ENCODE results near the gene ADGRG3. TPM values are rescaled to one million over a fixed set of nuclear protein-coding genes. Genes with fewer than 3 reads are reported as not detected.

The ADGRG3 gene
- total RNA-seq, 1 donor from 2014 or later, result not detected

GRCh38 chr16:57725151-57725550, 57.0 kb downstream of the ADGRG3 start:
- Histone ChIP-seq H3K9ac (no peak overlapping the region), H3K27me3 (no peaks in the 10 kb centered on the region), H2AFZ (replicated peaks) (no peak overlapping the region), H3K36me3 (no peaks in the 10 kb centered on the region), H4K20me1 (ENCODE audit: low read depth) (no peaks in the 10 kb centered on the region), H3K79me2 (ENCODE audit: low read depth) (no peaks in the 10 kb centered on the region), H3K4me1 (no peaks in the 10 kb centered on the region), H3F3A (ENCODE audit: low read depth) (no peaks in the 10 kb centered on the region), H3K9me3 (ENCODE audit: low read depth) (no peaks in the 10 kb centered on the region), H3K4me2 (no peak overlapping the region), H3K4me3 (no peak overlapping the region), H3K27ac (no peak overlapping the region)
- no peak overlapping the region for H3K4me3 Mint-ChIP-seq
- no peak for DNase-seq (ENCODE audit: low spot score)
- peaks cover 2% of the 10 kb centered on the region for H3K27me3 Mint-ChIP-seq (ENCODE audit: insufficient read depth, low read depth)
- no peak for TF ChIP-seq EZH2 (IDR thresholded peaks at IDR 0.05)
- no peak for TF ChIP-seq EZH2phosphoT487 (IDR thresholded peaks at IDR 0.05)
- TF ChIP-seq CTCF (IDR thresholded peaks at IDR 0.05), result no peak
- H3K27ac Mint-ChIP-seq, result peak overlapping the region; percentile 25
- H3K9me3 Mint-ChIP-seq, result no peaks in the 10 kb centered on the region
- peaks cover 4% of the 10 kb centered on the region for H3K4me1 Mint-ChIP-seq
- no peaks in the 10 kb centered on the region for H3K36me3 Mint-ChIP-seq

GRCh38 chr16:57725554-57725953, 57.4 kb downstream of the ADGRG3 start:
- H3K79me2 ChIP-seq (ENCODE audit: low read depth), result no peaks in the 10 kb centered on the region
- no peaks in the 10 kb centered on the region for H3K4me1 ChIP-seq
- no peaks in the 10 kb centered on the region for H3K36me3 Mint-ChIP-seq
- no peaks in the 10 kb centered on the region for H3F3A ChIP-seq (ENCODE audit: low read depth)
- no peak overlapping the region for H3K4me2 ChIP-seq
- no peak for DNase-seq (ENCODE audit: low spot score)
- peaks cover 2% of the 10 kb centered on the region for H3K27me3 Mint-ChIP-seq (ENCODE audit: insufficient read depth, low read depth)
- peaks cover 4% of the 10 kb centered on the region for H3K4me1 Mint-ChIP-seq
- H4K20me1 ChIP-seq (ENCODE audit: low read depth), result no peaks in the 10 kb centered on the region
- H3K27ac Mint-ChIP-seq, result no peak overlapping the region
- H3K36me3 ChIP-seq, result no peaks in the 10 kb centered on the region
- H3K27ac ChIP-seq, result no peak overlapping the region
- no peaks in the 10 kb centered on the region for H3K27me3 ChIP-seq
- H3K4me3 ChIP-seq, result no peak overlapping the region
- H3K4me3 Mint-ChIP-seq, result no peak overlapping the region
- TF ChIP-seq CTCF (IDR thresholded peaks at IDR 0.05), result no peak
- TF ChIP-seq EZH2 (IDR thresholded peaks at IDR 0.05), result no peak
- TF ChIP-seq EZH2phosphoT487 (IDR thresholded peaks at IDR 0.05), result no peak
- no peak overlapping the region for H2AFZ ChIP-seq (replicated peaks)
- no peaks in the 10 kb centered on the region for H3K9me3 Mint-ChIP-seq
- H3K9me3 ChIP-seq (ENCODE audit: low read depth), result no peaks in the 10 kb centered on the region
- H3K9ac ChIP-seq, result no peak overlapping the region

GRCh38 chr16:57725976-57726375, 57.9 kb downstream of the ADGRG3 start:
- Histone ChIP-seq H3K36me3 (no peaks in the 10 kb centered on the region), H3K4me2 (no peak overlapping the region), H3K4me3 (no peak overlapping the region), H2AFZ (replicated peaks) (no peak overlapping the region), H3K9me3 (ENCODE audit: low read depth) (no peaks in the 10 kb centered on the region), H3K4me1 (no peaks in the 10 kb centered on the region), H3F3A (ENCODE audit: low read depth) (no peaks in the 10 kb centered on the region), H3K9ac (no peak overlapping the region), H3K79me2 (ENCODE audit: low read depth) (no peaks in the 10 kb centered on the region), H3K27ac (no peak overlapping the region), H3K27me3 (no peaks in the 10 kb centered on the region), H4K20me1 (ENCODE audit: low read depth) (no peaks in the 10 kb centered on the region)
- H3K27ac Mint-ChIP-seq, result no peak overlapping the region
- H3K9me3 Mint-ChIP-seq, result no peaks in the 10 kb centered on the region
- no peak for DNase-seq (ENCODE audit: low spot score)
- H3K36me3 Mint-ChIP-seq, result no peaks in the 10 kb centered on the region
- H3K4me3 Mint-ChIP-seq, result no peak overlapping the region
- TF ChIP-seq EZH2phosphoT487 (IDR thresholded peaks at IDR 0.05), result no peak
- no peak for TF ChIP-seq CTCF (IDR thresholded peaks at IDR 0.05)
- TF ChIP-seq EZH2 (IDR thresholded peaks at IDR 0.05), result no peak
- peaks cover 2% of the 10 kb centered on the region for H3K27me3 Mint-ChIP-seq (ENCODE audit: insufficient read depth, low read depth)
- peaks cover 4% of the 10 kb centered on the region for H3K4me1 Mint-ChIP-seq
